Left ventricle myocardium inferior (tissue), 1 donor: ENCODE results near the gene SORD. TPM values are rescaled to one million over a fixed set of nuclear protein-coding genes. Genes with fewer than 3 reads are reported as not detected.
A peak's percentile ranks its signal among the peaks of the same experiment; 100 is the strongest.

ENCODE experiments used
- DNase-seq: peaks from one replicate; pipeline ENCODE4 v3.0.0-alpha.2; 2020
- H3K27ac ChIP-seq: fragments of 200-600 bp; replicated peaks from 2 replicates; pipeline ENCODE4 v1.8.0; 2021
- H3K27me3 ChIP-seq: fragments of 200-600 bp; 2 replicates; pipeline ENCODE4 v1.8.0; 2021; ENCODE audit warnings: low read depth
- H3K36me3 ChIP-seq: fragments of 200-600 bp; 2 replicates; pipeline ENCODE4 v1.8.0; 2021
- H3K4me1 ChIP-seq: fragments of 200-600 bp; 2 replicates; pipeline ENCODE4 v1.8.0; 2021
- H3K4me3 ChIP-seq: fragments of 200-600 bp; 2 replicates; pipeline ENCODE4 v1.8.0; 2021; ENCODE audit warnings: mild to moderate bottlenecking, moderate library complexity
- H3K9me3 ChIP-seq: fragments of 200-600 bp; replicated peaks from 2 replicates; pipeline ENCODE4 v1.8.0; 2021
- CTCF ChIP-seq: fragments of 200-600 bp; IDR thresholded peaks from 2 replicates; pipeline ENCODE4 v1.8.0; 2021; ENCODE audit warnings: antibody characterized with exemption, mild to moderate bottlenecking, borderline replicate concordance
- intact Hi-C: fragments of 100-400 bp; cut with micrococcal nuclease; formaldehyde crosslinking; loops from one replicate; pipeline ENCODE4 v1.11.0; 2022
- total RNA-seq: library from RNA; stranded (reverse); fragmentation: NEBNext Ultra II Directional; extraction: Animal tissue kit (Norgen Biotek cat#: 25700); gene quantifications from one replicate; pipeline ENCODE4 v1.2.1, GENCODE V29; 2021
- donor health status: DM: no; HTN: yes; CAD: no; lungs with severe emphysema.

The SORD gene
- total RNA-seq, 1 donor from 2014 or later, result 13.6 TPM

- H3K4me1 ChIP-seq, result peaks cover 31% of the 10 kb centered on the region
- no peak overlapping the region for H3K27ac ChIP-seq
- peaks cover 94% of the 10 kb centered on the region for H3K27me3 ChIP-seq
- no peak for TF ChIP-seq CTCF
- intact Hi-C loops, result no loop called here
- no peaks in the 10 kb centered on the region for H3K9me3 ChIP-seq
- DNase-seq, result no peak
- no peaks in the 10 kb centered on the region for H3K36me3 ChIP-seq
- no peak overlapping the region for H3K4me3 ChIP-seq
These were observed 88.6 kb downstream of the SORD start for GRCh38 chr15:45111390-45112142.

GRCh38 chr15:45112143-45112590, 89.2 kb downstream of the SORD start:
- Histone ChIP-seq H3K27me3 (peaks cover 94% of the 10 kb centered on the region), H3K9me3 (no peaks in the 10 kb centered on the region), H3K4me1 (peaks cover 37% of the 10 kb centered on the region), H3K4me3 (peak overlapping the region; percentile 30), H3K36me3 (no peaks in the 10 kb centered on the region), H3K27ac (no peak overlapping the region)
- DNase-seq, result no peak
- intact Hi-C loops, result no loop called here
- TF ChIP-seq CTCF, result no peak

- Histone ChIP-seq H3K4me1 (peaks cover 44% of the 10 kb centered on the region), H3K4me3 (peak overlapping the region; percentile 30), H3K27me3 (peaks cover 97% of the 10 kb centered on the region), H3K27ac (no peak overlapping the region), H3K9me3 (no peaks in the 10 kb centered on the region), H3K36me3 (no peaks in the 10 kb centered on the region)
- TF ChIP-seq CTCF, result no peak
- no peak for DNase-seq
- intact Hi-C loops, result no loop called here
These were observed 89.8 kb downstream of the SORD start for GRCh38 chr15:45112591-45113379.

GRCh38 chr15:45113380-45113990, 90.5 kb downstream of the SORD start:
- peaks cover 91% of the 10 kb centered on the region for H3K27me3 ChIP-seq

More at GRCh38 chr15:45113380-45113990, 90.5 kb downstream of the SORD start:
- no peak for DNase-seq
- TF ChIP-seq CTCF, result no peak
- Histone ChIP-seq H3K4me1 (peaks cover 46% of the 10 kb centered on the region), H3K4me3 (peak overlapping the region; percentile 30), H3K27ac (no peak overlapping the region), H3K9me3 (no peaks in the 10 kb centered on the region), H3K36me3 (no peaks in the 10 kb centered on the region)
- intact Hi-C loops, result no loop called here
